WTC11 (cell line): Measurements from ENCODE around the gene LHB. TPM values are rescaled to one million over a fixed set of nuclear protein-coding genes. Genes with fewer than 3 reads are reported as not detected.
A peak's percentile ranks its signal among the peaks of the same experiment; 100 is the strongest.

Experiments used
- ATAC-seq: fragments of 200-7000 bp; cut with Tn5 transposase; 2 replicates; pipeline ENCODE4 v1.10.0; 2021; ENCODE audit warnings: mild to moderate bottlenecking, moderate library complexity
- CTCF ChIA-PET: fragments of 300-600 bp; sonication (Branson Sonifier 250); formaldehyde crosslinking; loops from one replicate; lab custom pipeline; 2021; ENCODE audit warnings: antibody characterized with exemption; lab: Charles Lee
- POLR2A ChIA-PET: fragments of 350-600 bp; sonication (Branson Sonifier 250); formaldehyde crosslinking; loops from one replicate; lab custom pipeline; 2021; ENCODE audit warnings: antibody characterized with exemption; lab: Charles Lee
- DNase-seq: peaks from one replicate; pipeline ENCODE4 v3.0.0; 2021; ENCODE audit warnings: low spot score
- H3K27ac Mint-ChIP-seq: 2 replicates; pipeline ENCODE4 v1.8.0; 2021; ENCODE audit warnings: mixed read lengths
- H3K27me3 Mint-ChIP-seq: 2 replicates; pipeline ENCODE4 v1.8.0; 2021; ENCODE audit warnings: low read depth, mild to moderate bottlenecking, moderate library complexity, mixed read lengths
- H3K36me3 Mint-ChIP-seq: 2 replicates; pipeline ENCODE4 v1.8.0; 2021; ENCODE audit warnings: mixed read lengths
- H3K4me1 Mint-ChIP-seq: 2 replicates; pipeline ENCODE4 v1.8.0; 2022; ENCODE audit warnings: mixed read lengths
- H3K4me3 Mint-ChIP-seq: 2 replicates; pipeline ENCODE4 v1.8.0; 2021; ENCODE audit warnings: mild to moderate bottlenecking, moderate library complexity, mixed read lengths
- H3K9me3 Mint-ChIP-seq: 2 replicates; pipeline ENCODE4 v1.8.0; 2021; ENCODE audit warnings: mixed read lengths
- ATF1 ChIP-seq: sonication (generic); formaldehyde crosslinking; IDR thresholded peaks from 2 replicates; pipeline ENCODE4 v1.8.1; 2023; ENCODE audit warnings: mild to moderate bottlenecking, moderate library complexity, missing genetic modification reagents
- ESRRA ChIP-seq: sonication (generic); formaldehyde crosslinking; IDR thresholded peaks from 2 replicates; pipeline ENCODE4 v1.8.1; 2022; ENCODE audit warnings: mild to moderate bottlenecking, missing genetic modification reagents, borderline replicate concordance
- FOXP4 ChIP-seq: sonication (generic); formaldehyde crosslinking; IDR thresholded peaks from 2 replicates; pipeline ENCODE4 v1.8.0; 2022; ENCODE audit warnings: mild to moderate bottlenecking, missing genetic modification reagents
- IRF1 ChIP-seq: sonication (generic); formaldehyde crosslinking; IDR thresholded peaks from 2 replicates; pipeline ENCODE4 v1.8.0; 2023; ENCODE audit warnings: missing genetic modification reagents
- IRF2 ChIP-seq: sonication (generic); formaldehyde crosslinking; IDR thresholded peaks from 2 replicates; pipeline ENCODE4 v1.8.0; 2022; ENCODE audit warnings: low read depth, missing genetic modification reagents, borderline replicate concordance
- OVOL2 ChIP-seq: fragments of 250-450 bp; sonication (Bioruptor Pico); IDR thresholded peaks from 2 replicates; pipeline ENCODE4 v1.9.0; 2021; ENCODE audit warnings: mild to moderate bottlenecking, borderline replicate concordance
- PRDM15 ChIP-seq: sonication (generic); formaldehyde crosslinking; IDR thresholded peaks from 2 replicates; pipeline ENCODE4 v1.8.0; 2022; ENCODE audit warnings: missing genetic modification reagents
- SOX15 ChIP-seq: fragments of 250-450 bp; sonication (Bioruptor Pico); IDR thresholded peaks from 2 replicates; pipeline ENCODE4 v1.9.0; 2021; ENCODE audit warnings: mild to moderate bottlenecking
- TEAD4 ChIP-seq: sonication (generic); formaldehyde crosslinking; IDR thresholded peaks from 2 replicates; pipeline ENCODE4 v1.8.0; 2022; ENCODE audit warnings: mild to moderate bottlenecking, missing genetic modification reagents
- ZBTB21 ChIP-seq: sonication (generic); formaldehyde crosslinking; IDR thresholded peaks from 2 replicates; pipeline ENCODE4 v1.8.1; 2023; ENCODE audit warnings: mild to moderate bottlenecking, missing genetic modification reagents, borderline replicate concordance
- ZNF138 ChIP-seq: sonication (generic); formaldehyde crosslinking; conservative IDR thresholded peaks from 2 replicates; pipeline ENCODE4 v1.8.1; 2022; ENCODE audit warnings: mild to moderate bottlenecking, moderate library complexity, missing genetic modification reagents
- ZNF317 ChIP-seq: sonication (generic); formaldehyde crosslinking; IDR thresholded peaks from 2 replicates; pipeline ENCODE4 v1.8.1; 2023; ENCODE audit warnings: low read depth, mild to moderate bottlenecking, moderate library complexity, missing genetic modification reagents, borderline replicate concordance
- ZNF671 ChIP-seq: fragments of 250-450 bp; sonication (Bioruptor Pico); IDR thresholded peaks from 2 replicates; pipeline ENCODE4 v1.8.0; 2021; ENCODE audit warnings: mild to moderate bottlenecking
- total RNA-seq: library from RNA; stranded (reverse); gene quantifications from 3 replicates; pipeline ENCODE4 v1.2.3, GENCODE V29; 2021
- TF ChIP-seq, protein P1 (sequence below): sonication (generic); formaldehyde crosslinking; IDR thresholded peaks from 2 replicates; pipeline ENCODE4 v1.8.1; 2023; ENCODE audit warnings: mild to moderate bottlenecking, missing genetic modification reagents
- TF ChIP-seq, protein P2 (sequence below): sonication (generic); formaldehyde crosslinking; IDR thresholded peaks from 2 replicates; pipeline ENCODE4 v1.8.0; 2022; ENCODE audit warnings: mild to moderate bottlenecking, missing genetic modification reagents

Gene LHB
- total RNA-seq, 1 experiment from 2014 or later: not detected

DNA sequence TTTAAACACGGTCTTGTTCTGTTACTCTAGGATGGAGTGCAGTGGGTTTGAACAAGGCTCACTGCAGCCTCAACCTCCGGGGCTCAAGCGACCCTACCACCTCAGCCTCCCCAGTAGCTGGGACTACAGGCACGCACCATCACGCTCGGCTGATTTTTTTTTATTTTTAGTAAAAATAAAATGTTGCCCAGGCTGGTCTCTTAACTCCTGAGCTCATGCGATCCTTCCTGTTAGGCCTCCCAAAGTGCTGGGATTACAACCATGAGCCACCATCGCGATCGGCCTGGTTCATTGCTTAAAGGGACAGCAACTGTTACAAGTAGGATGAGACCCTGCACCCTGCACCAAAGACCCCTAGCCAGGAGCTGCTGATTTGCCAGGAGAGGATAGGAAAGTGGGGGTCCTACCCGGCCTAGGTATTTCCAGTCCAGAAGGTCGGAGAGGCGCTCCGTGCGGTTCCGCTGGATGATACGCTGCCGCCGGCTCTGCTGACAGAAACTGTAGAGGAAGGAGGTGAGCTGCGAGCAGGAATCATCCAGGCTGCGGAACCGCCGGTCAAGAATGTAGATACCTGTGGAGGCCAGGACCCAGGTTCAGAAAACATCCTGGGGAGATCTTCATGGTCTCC, 46.6 kb downstream of the LHB start (continued):
- TF ChIP-seq ATF1 (CRISPR knock-in tag): no peak

DNA sequence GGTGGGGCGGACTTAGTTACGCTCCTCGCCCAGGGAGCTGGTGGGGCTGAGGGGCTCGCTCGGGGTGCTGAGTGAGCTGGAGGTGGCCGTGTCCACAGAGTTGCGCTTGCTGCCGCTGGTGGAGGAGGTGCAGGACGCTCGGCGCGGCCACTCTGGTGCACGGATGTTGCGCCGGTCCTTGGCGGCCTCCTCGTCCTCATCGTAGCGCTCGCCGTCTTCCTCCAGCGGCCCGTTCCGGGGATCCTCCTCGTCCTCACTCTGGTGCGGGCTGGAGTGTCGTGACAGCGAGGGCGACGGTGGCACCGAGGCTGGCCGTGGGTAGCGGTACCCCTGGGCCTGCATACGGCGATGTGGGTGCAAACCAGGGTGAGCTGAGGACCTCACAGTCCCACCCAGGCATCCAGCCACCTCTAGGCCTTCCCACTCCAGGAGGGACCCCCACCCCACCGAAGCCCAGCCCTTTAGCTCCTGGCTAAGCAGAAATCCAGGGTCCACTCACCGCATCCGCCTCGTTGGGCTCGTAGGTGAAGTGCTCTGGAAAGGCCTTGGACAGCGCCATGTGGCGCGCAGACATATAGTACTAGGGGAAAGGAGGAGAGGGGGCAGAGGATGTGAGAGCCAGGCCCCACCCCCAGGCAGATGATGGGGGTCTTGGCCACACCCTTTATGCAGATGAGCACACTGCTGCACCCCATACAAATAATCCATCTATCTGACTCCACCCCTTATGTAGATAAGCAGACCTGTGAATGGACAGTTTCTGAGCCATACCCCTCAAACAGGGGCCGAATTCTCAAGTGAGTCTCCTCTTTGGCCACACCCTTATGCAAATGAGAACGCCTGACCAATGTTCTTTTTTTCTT, 47.4 kb downstream of the LHB start:
- ChIA-PET POLR2A (interaction anchor here (0.6 to 1.2 kb wide), 2 partner anchors 125 to 127 kb away, joined by 3 to 4 read pairs; no protein-coding TSS in a partner anchor), CTCF (interaction anchor here (0.6 to 2.6 kb wide), 17 partner anchors 8 to 347 kb away, joined by 3 to 60 read pairs (median 14); partner anchors contain the start of genes BAX, DHDH, GYS1 and RUVBL2)
- TF ChIP-seq SOX15 (CRISPR knock-in tag) (no peak), TEAD4 (CRISPR knock-in tag) (no peak), ESRRA (CRISPR knock-in tag) (no peak), ZNF138 (no peak), OVOL2 (CRISPR knock-in tag) (no peak), ZBTB21 (CRISPR knock-in tag) (no peak), ZNF671 (CRISPR knock-in tag) (no peak), IRF2 (CRISPR knock-in tag) (no peak), PRDM15 (CRISPR knock-in tag) (no peak), FOXP4 (no peak), IRF1 (CRISPR knock-in tag) (no peak), ZNF317 (CRISPR knock-in tag) (no peak)
- TF ChIP-seq, protein P1, sequence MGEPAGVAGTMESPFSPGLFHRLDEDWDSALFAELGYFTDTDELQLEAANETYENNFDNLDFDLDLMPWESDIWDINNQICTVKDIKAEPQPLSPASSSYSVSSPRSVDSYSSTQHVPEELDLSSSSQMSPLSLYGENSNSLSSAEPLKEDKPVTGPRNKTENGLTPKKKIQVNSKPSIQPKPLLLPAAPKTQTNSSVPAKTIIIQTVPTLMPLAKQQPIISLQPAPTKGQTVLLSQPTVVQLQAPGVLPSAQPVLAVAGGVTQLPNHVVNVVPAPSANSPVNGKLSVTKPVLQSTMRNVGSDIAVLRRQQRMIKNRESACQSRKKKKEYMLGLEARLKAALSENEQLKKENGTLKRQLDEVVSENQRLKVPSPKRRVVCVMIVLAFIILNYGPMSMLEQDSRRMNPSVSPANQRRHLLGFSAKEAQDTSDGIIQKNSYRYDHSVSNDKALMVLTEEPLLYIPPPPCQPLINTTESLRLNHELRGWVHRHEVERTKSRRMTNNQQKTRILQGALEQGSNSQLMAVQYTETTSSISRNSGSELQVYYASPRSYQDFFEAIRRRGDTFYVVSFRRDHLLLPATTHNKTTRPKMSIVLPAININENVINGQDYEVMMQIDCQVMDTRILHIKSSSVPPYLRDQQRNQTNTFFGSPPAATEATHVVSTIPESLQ (CRISPR knock-in tag): no peak
- TF ChIP-seq, protein P2, sequence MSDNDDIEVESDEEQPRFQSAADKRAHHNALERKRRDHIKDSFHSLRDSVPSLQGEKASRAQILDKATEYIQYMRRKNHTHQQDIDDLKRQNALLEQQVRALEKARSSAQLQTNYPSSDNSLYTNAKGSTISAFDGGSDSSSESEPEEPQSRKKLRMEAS (CRISPR knock-in tag): no peak
- Mint-ChIP-seq H3K9me3 (peaks cover 4% of the 10 kb centered on the region), H3K27ac (no peak overlapping the region), H3K4me1 (peaks cover 20% of the 10 kb centered on the region), H3K27me3 (no peaks in the 10 kb centered on the region), H3K36me3 (peaks cover 58% of the 10 kb centered on the region), H3K4me3 (no peak overlapping the region)
- DNase-seq: no peak
- peak; percentile 8 for ATAC-seq
